ENCODE results near the gene TIMD4.

TIMD4 gene

DNA sequence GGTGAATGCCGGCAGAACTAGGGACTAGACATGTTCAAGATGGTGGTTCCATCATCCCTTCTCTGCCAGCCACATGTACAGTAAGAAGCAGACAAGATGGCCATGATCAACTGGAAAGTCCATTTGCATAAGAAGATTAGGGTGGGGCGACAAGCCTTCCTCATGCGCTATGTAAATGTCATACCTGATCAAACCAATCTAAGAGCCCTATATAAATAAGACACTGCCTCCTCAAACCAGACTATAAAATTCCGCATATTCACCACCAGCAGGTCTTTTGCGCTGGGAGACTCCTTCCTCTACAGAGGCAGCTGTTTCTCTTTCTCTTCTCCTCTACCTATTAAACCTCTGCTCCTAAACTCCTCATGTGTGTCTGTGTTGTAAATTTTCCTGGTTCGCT is 53.8 kb downstream of the TIMD4 start:
- no peak overlapping the region for H3K4me3 ChIP-seq (ENCODE audit: low read depth, low read length)
- TF ChIP-seq, protein P1, sequence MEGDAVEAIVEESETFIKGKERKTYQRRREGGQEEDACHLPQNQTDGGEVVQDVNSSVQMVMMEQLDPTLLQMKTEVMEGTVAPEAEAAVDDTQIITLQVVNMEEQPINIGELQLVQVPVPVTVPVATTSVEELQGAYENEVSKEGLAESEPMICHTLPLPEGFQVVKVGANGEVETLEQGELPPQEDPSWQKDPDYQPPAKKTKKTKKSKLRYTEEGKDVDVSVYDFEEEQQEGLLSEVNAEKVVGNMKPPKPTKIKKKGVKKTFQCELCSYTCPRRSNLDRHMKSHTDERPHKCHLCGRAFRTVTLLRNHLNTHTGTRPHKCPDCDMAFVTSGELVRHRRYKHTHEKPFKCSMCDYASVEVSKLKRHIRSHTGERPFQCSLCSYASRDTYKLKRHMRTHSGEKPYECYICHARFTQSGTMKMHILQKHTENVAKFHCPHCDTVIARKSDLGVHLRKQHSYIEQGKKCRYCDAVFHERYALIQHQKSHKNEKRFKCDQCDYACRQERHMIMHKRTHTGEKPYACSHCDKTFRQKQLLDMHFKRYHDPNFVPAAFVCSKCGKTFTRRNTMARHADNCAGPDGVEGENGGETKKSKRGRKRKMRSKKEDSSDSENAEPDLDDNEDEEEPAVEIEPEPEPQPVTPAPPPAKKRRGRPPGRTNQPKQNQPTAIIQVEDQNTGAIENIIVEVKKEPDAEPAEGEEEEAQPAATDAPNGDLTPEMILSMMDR (IDR thresholded peaks at IDR 0.05; ENCODE audit: low read depth, low read length): no peak

DNA sequence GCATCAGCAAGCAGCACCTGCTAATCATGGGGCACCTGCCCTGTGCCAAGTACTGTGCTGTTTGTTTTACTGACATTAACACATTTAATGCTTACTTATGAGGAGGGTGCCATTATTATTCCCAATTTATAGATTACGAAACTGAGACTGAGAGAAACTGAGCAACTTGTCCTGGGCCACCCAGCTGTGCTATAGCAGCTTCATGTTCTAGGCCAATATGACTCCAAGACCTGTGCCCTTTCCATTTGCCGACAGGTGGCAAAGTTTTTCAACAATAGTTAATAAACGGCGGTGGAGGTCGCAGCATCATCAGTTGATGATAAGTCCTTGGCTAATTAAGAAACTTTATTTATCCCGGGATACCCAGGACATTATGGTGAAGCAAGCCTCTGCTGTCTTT is 55.4 kb downstream of the TIMD4 start:
- TF ChIP-seq, protein P1 (IDR thresholded peaks at IDR 0.05; ENCODE audit: low read depth, low read length): no peak
- no peak overlapping the region for H3K4me3 ChIP-seq (ENCODE audit: low read depth, low read length)

DNA sequence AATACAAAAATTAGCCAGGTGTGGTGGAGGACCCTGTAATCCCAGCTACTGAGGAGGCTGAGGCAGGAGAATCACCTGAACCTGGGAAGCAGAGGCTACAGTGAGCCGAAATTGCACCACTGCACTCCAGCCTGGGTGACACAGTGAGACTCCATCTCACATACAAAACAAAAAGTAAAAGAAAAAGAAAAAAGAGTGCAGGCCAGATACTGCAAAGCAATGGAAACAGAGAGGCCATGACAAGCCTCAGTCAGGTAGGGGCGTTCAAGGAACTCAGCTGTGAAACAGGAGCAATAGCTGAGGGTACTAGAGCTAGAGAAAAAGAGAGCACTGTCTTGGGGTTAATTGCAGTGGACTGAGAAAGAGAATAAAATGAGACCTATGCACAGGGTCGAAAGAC is 56.2 kb downstream of the TIMD4 start:
- no peak overlapping the region for H3K4me3 ChIP-seq (ENCODE audit: low read depth, low read length)
- TF ChIP-seq, protein P1 (IDR thresholded peaks at IDR 0.05; ENCODE audit: low read depth, low read length): no peak

DNA sequence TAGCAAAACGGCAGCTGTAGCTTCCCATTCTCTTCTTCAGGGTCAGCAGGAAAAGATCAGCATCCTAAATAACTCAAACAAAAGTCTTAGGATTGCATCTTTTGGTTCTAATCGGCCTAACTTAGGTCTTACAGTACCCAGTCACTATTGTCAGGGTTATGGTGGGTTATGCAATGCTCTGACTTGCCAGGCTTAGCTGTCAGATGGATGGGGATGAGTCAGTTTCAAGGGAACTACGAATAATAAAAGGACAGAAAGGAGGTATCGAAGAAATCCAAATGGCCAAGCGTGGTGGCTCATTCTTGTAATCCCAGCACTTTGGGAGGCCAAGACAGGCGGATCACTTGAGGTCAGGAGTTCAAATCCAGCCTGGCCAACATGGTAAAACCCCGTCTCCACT is 66.5 kb downstream of the TIMD4 start:
- TF ChIP-seq, protein P1 (IDR thresholded peaks at IDR 0.05; ENCODE audit: low read depth, low read length): no peak
- no peak overlapping the region for H3K4me3 ChIP-seq (ENCODE audit: low read depth, low read length)

DNA sequence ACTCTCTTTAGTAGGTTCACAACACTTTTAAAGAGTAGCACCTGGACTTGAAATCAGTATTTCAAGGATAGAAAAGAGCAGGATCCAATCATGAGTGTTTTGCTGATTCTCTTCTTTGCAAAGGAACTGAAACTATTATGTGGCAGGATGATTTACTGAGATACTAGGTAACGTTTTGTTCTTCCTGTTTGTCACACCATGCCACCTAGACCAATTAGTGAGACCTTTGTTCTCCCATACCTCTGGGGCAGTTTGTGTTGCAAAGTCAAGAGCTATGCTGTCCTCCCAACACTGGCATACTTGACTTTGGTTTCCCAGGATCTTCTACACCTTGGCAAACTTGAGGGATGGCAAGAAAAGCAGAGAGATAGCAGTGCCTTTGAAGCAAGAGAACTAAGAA is 69.5 kb downstream of the TIMD4 start:
- H3K4me3 ChIP-seq (ENCODE audit: low read depth, low read length): no peak overlapping the region
- TF ChIP-seq, protein P1 (IDR thresholded peaks at IDR 0.05; ENCODE audit: low read depth, low read length): no peak

DNA sequence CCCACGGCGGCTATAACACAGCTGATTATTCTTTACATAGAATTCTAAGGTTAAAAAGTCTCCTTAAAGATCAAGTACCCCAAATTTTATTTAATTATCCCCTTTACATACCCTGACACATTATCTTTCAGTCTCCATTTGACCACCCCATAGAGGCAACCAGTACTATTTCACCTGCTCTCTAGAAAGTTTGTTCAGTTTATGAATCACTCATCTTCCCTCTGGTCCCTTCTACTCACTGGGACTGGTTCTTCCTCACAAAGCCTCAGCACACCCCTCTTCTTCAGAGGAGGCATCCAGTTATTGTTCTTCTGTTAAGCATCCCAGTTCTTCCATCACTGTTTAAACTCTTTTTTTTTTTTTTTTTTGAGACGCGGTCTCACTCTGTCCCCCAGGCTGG is 70.2 kb downstream of the TIMD4 start:
- TF ChIP-seq, protein P1 (IDR thresholded peaks at IDR 0.05; ENCODE audit: low read depth, low read length): no peak
- no peak overlapping the region for H3K4me3 ChIP-seq (ENCODE audit: low read depth, low read length)

DNA sequence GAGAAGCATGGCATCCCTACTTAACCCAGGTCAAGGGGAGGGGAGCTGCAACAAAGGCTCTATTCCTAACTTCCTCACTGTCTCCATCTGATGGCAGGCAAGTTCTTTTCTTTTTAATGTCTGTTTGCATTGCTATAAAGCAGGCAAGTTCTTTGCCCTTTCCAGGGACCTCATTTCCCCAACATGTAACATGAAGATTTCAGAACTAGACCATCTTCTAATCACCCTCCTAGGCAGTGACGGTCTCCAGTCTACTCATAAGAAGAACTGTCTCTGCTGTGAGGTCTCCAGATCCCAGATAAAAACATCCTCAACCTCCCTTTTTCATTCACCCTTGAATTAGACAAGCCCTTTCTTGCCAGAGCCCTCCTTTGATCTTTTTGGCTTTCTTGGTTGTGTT is 70.8 kb downstream of the TIMD4 start:
- TF ChIP-seq, protein P1 (IDR thresholded peaks at IDR 0.05; ENCODE audit: low read depth, low read length): no peak
- H3K4me3 ChIP-seq (ENCODE audit: low read depth, low read length): no peak overlapping the region

All from WI38 (cell line).